Activated CD4-positive, alpha-beta T cell treated with anti-CD3 and anti-CD28 coated beads for 36 hours (primary cell): ENCODE measurements around the gene DYNC1I2. TPM values are rescaled to one million over a fixed set of nuclear protein-coding genes. Genes with fewer than 3 reads are reported as not detected.

Experiments
- ATAC-seq: fragments of 200-7000 bp; cut with Tn5 transposase; one replicate; pipeline ENCODE4 v1.10.0; 2021; ENCODE audit warnings: mild to moderate bottlenecking, moderate library complexity
- CTCF ChIA-PET: fragments of 350-600 bp; sonication (Branson Sonifier 250); formaldehyde crosslinking; loops from one replicate; lab custom pipeline; 2021; ENCODE audit warnings: antibody characterized with exemption; lab: Charles Lee
- POLR2A ChIA-PET: fragments of 350-600 bp; sonication (Branson Sonifier 250); formaldehyde crosslinking; loops from one replicate; lab custom pipeline; 2021; ENCODE audit warnings: antibody characterized with exemption, inconsistent platforms; lab: Charles Lee
- DNase-seq: peaks from one replicate; pipeline ENCODE4 v3.0.0-alpha.2; 2020
- H3K27ac Mint-ChIP-seq: one replicate; pipeline ENCODE4 v1.8.0; 2021; ENCODE audit warnings: mixed read lengths
- H3K27me3 Mint-ChIP-seq: one replicate; pipeline ENCODE4 v1.8.0; 2021; ENCODE audit warnings: mixed read lengths
- H3K36me3 Mint-ChIP-seq: one replicate; pipeline ENCODE4 v1.8.0; 2021; ENCODE audit warnings: low read depth, mixed read lengths
- H3K4me1 Mint-ChIP-seq: one replicate; pipeline ENCODE4 v1.8.0; 2021; ENCODE audit warnings: mixed read lengths
- H3K4me3 Mint-ChIP-seq: one replicate; pipeline ENCODE4 v1.8.0; 2021; ENCODE audit warnings: mild to moderate bottlenecking, moderate library complexity, mixed read lengths
- H3K9me3 Mint-ChIP-seq: one replicate; pipeline ENCODE4 v1.8.0; 2021; ENCODE audit warnings: low read depth, mixed read lengths
- intact Hi-C, 2 experiments: fragments of 100-400 bp; cut with DNase I in 1 of 2; cut with micrococcal nuclease in 1 of 2; formaldehyde crosslinking; loops; one replicate each; pipeline versions ENCODE4 v1.14.2 to v1.15.1; 2022 to 2024; cut with DNase I, micrococcal nuclease
- total RNA-seq, 2 experiments: library from RNA; stranded (reverse); gene quantifications; one replicate each; pipeline ENCODE4 v1.2.3, GENCODE V29; 2021

Gene DYNC1I2
- total RNA-seq, 2 experiments from 2014 or later = 46.2 to 51.1 TPM

DNA sequence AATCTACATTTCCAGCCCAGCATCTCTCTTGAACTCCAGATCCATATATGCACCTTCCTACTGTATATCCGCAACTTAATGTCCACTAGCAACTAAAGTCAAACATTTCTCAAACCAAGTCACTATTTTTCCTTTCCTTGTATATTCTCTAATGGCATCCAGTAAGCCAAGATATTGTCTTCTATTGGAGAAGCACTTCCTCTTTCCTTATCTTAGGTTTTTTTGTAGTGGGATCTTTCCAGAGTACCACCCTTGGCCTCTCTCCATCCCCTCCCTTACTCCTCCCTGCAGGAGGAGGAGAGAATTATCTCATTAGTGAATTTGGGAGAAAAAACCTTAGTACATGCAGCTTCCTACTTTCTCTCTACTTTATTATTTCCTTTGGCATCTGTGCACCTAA is 8.7 kb upstream of the DYNC1I2 start:
- Mint-ChIP-seq H3K27me3 (peaks cover 3% of the 10 kb centered on the region), H3K9me3 (no peaks in the 10 kb centered on the region)

DNA sequence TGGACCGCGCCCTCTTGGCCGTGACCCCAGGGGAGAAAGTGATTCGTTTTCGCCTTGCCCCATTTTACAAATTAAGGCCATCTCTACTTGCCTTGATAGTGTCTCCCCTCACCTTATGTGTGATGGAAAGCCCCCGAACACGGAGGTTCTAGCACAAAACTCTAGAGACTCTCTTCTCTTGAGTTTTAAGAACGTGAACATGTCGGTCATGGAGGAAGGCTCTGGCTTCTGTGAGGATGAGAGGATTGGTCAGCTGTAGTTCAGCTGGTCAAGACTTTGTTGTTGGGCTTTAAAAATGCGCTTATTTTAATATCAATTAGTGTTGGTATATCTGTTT is 828 bp downstream of the DYNC1I2 start:
- intact Hi-C loops = loop anchor here in 1 of 2 experiments (5.0 kb wide), 4 partner anchors 116 to 869 kb away; partner anchors contain the start of genes DLX2 and PDK1
- H3K9me3 Mint-ChIP-seq = no peaks in the 10 kb centered on the region
- peak overlapping the region; percentile 83 for H3K4me3 Mint-ChIP-seq
- POLR2A ChIA-PET = no interaction called here
- peak overlapping the region; percentile 90 for H3K27ac Mint-ChIP-seq
- H3K36me3 Mint-ChIP-seq = peaks cover 14% of the 10 kb centered on the region
- DNase-seq (no peak), ATAC-seq (no peak)
- no peaks in the 10 kb centered on the region for H3K27me3 Mint-ChIP-seq
- peaks cover 15% of the 10 kb centered on the region for H3K4me1 Mint-ChIP-seq
- CTCF ChIA-PET = interaction anchor here (0.9 to 4.7 kb wide), 6 partner anchors 12 to 415 kb away, joined by 3 to 27 read pairs (median 6); no protein-coding TSS in a partner anchor

More for the DNA sequence above, 8.7 kb upstream of the DYNC1I2 start:
- DNase-seq (no peak), ATAC-seq (no peak)
- Mint-ChIP-seq H3K27ac (no peak overlapping the region), H3K4me3 (no peak overlapping the region), H3K36me3 (no peaks in the 10 kb centered on the region), H3K4me1 (no peaks in the 10 kb centered on the region)
- intact Hi-C loops = no loop called here
- POLR2A ChIA-PET = no interaction called here
- CTCF ChIA-PET = no interaction called here

DNA sequence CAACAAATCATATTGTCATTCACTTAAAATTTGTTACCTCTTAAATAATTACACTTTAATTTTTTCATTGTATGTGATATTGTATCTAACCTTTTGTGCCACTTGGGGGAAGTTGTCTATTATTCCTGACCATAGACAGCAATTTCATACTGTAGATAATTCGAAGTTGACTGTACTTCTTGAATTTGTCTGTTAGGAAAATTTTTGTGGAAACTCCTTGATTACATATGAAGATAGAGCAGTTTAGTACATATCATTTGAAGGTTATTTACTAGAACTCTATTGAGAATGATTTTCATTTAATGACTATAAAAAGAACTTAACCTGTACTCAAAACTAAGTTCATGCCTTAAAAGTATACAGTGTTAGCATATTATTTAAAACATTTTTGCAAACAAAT is 5.1 kb downstream of the DYNC1I2 start:
- CTCF ChIA-PET = interaction anchor here (0.7 to 2.2 kb wide), 7 partner anchors 9 to 769 kb away, joined by 3 to 12 read pairs (median 6); no protein-coding TSS in a partner anchor
- Mint-ChIP-seq H3K27me3 (no peaks in the 10 kb centered on the region), H3K4me1 (peaks cover 12% of the 10 kb centered on the region), H3K27ac (no peak overlapping the region), H3K4me3 (no peak overlapping the region), H3K9me3 (no peaks in the 10 kb centered on the region), H3K36me3 (peaks cover 34% of the 10 kb centered on the region)
- intact Hi-C loops = no loop called here
- POLR2A ChIA-PET = no interaction called here
- no peak for ATAC-seq
- DNase-seq = no peak

DNA sequence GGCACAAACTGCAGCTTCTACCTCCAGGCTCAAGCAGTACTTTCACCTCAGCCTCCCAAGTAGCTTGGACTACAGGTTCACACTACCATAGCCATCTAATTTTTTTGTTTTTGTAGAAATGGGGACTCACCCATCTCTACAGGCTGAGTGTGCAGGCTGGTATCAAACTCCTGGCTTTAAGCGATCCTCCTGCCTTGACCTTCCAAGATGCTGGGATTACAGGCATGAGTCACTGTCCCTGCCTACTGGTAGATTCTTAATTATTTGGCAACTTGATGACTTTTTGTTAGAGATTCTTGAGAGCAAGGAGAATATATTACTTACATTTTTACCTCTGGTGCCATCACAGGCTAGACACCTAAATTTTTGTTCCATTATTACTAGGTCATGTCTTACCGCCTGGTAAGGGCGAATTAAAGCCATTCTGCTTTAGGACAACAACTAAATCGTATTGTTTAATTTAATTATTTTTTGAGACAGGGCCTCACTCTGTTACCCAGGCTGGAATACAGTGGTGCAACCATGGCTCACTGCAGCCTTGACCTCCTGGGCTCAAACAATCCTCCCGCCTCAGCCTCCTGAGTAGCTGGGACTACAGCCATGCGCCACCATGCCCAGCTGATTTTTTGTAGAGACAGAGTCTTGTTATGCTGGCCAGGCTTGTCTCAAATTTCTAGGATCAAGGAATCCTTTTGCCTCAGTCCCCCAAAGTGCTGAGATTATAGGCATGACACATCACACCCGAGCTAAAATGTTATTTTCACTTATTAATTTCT is 15.7 kb downstream of the DYNC1I2 start:
- ChIA-PET CTCF (interaction anchor here (0.6 to 8.7 kb wide), 18 partner anchors 10 to 740 kb away, joined by 3 to 108 read pairs (median 4); partner anchors contain the start of genes DLX2 and DYNC1I2), POLR2A (no interaction called here)
- ATAC-seq (no peak), DNase-seq (no peak)
- intact Hi-C loops = loop anchor here (1.0 to 5.0 kb wide), 4 partner anchors 131 to 779 kb away; no protein-coding TSS in a partner anchor
- Mint-ChIP-seq H3K27ac (no peak overlapping the region), H3K36me3 (peaks cover 14% of the 10 kb centered on the region), H3K9me3 (no peaks in the 10 kb centered on the region), H3K27me3 (no peaks in the 10 kb centered on the region), H3K4me3 (no peak overlapping the region), H3K4me1 (peaks cover 8% of the 10 kb centered on the region)

DNA sequence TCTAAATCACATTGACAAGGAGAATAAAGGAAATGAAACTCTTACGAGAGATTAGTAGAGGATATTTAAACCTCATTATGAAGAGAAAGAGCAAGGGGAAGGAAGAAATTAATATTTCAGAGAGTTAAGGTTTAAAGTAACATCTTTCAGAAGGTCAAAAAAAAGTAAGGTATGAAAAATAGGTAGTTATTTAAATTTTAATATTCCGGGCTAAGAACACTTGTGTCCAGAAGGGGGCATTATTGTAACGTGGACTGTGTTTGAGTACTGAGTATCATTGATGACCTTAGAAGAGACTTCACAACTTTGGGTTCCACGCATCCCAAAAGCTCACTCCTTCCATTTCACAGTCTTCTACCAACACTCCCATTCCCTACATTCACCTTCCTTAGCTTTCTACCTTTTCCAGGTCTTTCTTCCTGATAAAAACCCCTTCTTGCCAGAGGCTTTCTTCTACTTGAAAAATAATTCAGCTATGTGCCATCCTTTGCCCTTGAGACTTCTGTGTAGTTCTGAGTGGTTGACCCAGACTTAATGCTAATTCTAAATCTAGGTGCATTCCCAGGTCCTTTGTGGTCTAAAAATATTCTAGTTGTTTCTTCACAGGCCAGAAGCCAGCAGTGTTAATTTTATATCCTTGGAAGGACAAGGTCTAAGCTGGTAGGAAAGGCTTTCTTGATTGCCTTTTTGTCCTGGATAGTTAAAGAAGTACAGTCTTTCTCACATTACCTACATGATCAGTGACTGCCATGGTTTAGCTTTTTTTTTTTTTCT is 16.5 kb downstream of the DYNC1I2 start:
- ATAC-seq (no peak), DNase-seq (no peak)
- intact Hi-C loops = loop anchor here (1.0 to 5.0 kb wide), 4 partner anchors 131 to 779 kb away; no protein-coding TSS in a partner anchor
- Mint-ChIP-seq H3K4me1 (peaks cover 8% of the 10 kb centered on the region), H3K9me3 (no peaks in the 10 kb centered on the region), H3K27me3 (no peaks in the 10 kb centered on the region), H3K4me3 (no peak overlapping the region), H3K27ac (no peak overlapping the region), H3K36me3 (peaks cover 13% of the 10 kb centered on the region)
- ChIA-PET CTCF (interaction anchor here (0.6 to 8.7 kb wide), 30 partner anchors 11 to 783 kb away, joined by 3 to 108 read pairs (median 4); partner anchors contain the start of genes DLX2 and DYNC1I2), POLR2A (interaction anchor here (0.6 to 0.7 kb wide), 2 partner anchors 193 to 383 kb away, joined by 4 to 5 read pairs; no protein-coding TSS in a partner anchor)

DNA sequence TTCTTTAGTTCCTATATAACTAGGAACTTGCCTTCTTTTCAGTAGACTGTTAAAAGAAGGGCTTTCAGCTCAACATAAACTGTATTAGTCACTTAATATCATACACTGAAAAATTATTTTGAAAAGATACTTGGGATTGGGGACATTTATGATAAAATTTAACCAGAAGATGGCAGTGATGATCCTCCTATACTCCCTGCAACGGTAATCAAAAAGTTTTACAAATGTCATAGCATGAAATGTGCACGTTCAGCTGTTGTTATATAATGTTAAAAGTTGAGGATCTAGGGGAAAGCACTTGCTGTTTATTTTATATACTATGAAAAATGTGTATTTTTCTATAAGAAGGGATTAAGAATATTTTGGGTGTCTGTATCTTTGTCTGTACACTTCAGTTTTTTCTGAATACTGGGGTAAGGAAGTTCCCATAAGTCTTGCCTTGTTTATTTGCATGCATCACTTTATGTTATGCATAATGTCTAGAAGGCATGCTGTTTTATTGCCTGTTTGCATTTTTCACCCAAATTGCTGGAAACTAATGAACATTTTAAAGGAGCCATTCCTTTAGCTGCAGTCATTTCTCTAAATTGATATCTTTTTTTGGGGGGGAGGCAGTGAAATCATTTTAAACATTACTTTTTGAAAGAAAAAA is 19.0 kb downstream of the DYNC1I2 start:
- H3K27me3 Mint-ChIP-seq = no peaks in the 10 kb centered on the region
- POLR2A ChIA-PET = interaction anchor here (0.6 kb wide), 2 partner anchors 398 to 423 kb away, joined by 3 to 7 read pairs; no protein-coding TSS in a partner anchor
- CTCF ChIA-PET = interaction anchor here (0.9 to 8.7 kb wide), 12 partner anchors 9 to 421 kb away, joined by 3 to 108 read pairs (median 4); partner anchors contain the start of genes DLX2 and DYNC1I2
- no peak overlapping the region for H3K27ac Mint-ChIP-seq
- ATAC-seq (no peak), DNase-seq (no peak)
- intact Hi-C loops = loop anchor here (1.0 to 5.0 kb wide), 4 partner anchors 396 to 759 kb away; partner anchors contain the start of gene DLX2 (in 1 of the 2)
- H3K4me3 Mint-ChIP-seq = no peak overlapping the region
- peaks cover 8% of the 10 kb centered on the region for H3K4me1 Mint-ChIP-seq
- H3K36me3 Mint-ChIP-seq = peaks cover 14% of the 10 kb centered on the region
- no peaks in the 10 kb centered on the region for H3K9me3 Mint-ChIP-seq

DNA sequence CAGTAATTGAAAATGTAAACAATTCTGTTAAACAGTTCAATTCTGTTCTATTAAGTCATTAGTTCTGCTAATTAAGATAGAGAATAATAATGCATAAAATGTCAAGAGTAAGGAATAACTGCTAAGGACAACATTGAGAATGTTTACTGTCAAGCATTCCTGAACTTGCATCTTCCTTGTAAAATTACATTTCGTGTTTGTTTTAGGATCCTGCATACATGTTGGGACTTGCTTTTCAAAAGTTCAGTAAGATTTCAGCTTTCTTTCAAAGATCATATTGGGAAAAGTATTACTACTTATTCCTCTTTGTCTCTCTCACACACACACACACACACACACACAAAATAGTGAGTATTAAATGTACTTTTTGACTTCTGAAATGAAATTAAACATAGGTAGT is 20.5 kb downstream of the DYNC1I2 start:
- Mint-ChIP-seq H3K27ac (no peak overlapping the region), H3K9me3 (no peaks in the 10 kb centered on the region), H3K27me3 (no peaks in the 10 kb centered on the region), H3K36me3 (peaks cover 14% of the 10 kb centered on the region), H3K4me1 (peaks cover 15% of the 10 kb centered on the region), H3K4me3 (no peak overlapping the region)
- intact Hi-C loops = loop anchor here in 1 of 2 experiments (2.0 to 5.0 kb wide), 2 partner anchors 395 to 419 kb away; partner anchors contain the start of gene DLX2
- DNase-seq (no peak), ATAC-seq (no peak)
- POLR2A ChIA-PET = interaction anchor here (0.6 kb wide), 1 partner anchor 8 kb away, joined by 3 read pairs; no protein-coding TSS in a partner anchor
- CTCF ChIA-PET = interaction anchor here (0.8 to 8.7 kb wide), 8 partner anchors 9 to 422 kb away, joined by 3 to 108 read pairs (median 4); partner anchors contain the start of genes DLX2 and DYNC1I2

DNA sequence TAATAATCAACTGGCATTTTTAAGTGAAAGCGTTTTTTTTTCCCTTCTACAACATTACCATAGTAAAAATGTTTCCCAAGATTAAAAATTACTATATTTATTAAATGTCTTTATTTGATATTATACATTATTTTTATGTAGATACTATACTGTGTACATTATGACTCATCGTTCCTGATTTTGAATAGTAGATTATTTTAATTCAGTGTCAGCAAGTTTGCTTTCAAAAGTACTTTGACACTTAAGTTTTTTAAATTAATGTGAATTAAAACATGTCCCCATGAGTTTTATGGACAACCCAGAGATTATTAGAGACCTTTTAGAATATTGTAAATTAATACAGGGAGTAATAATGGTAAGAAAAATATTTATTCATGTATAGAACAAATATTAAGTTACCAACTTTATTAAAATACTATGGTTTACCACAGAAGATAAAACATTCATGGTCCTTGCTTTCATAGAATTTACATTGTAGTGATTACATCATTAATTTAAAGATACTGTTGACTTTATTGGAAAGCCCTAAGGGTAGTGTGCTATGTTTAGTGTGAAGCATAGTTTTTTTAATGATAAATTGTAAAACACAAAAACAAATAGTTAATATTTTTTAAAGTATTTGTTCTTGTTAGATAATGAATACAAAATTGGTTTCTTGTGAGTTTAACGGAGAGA is 21.9 kb downstream of the DYNC1I2 start:
- no peaks in the 10 kb centered on the region for H3K27me3 Mint-ChIP-seq
- no peak for ATAC-seq
- intact Hi-C loops = loop anchor here in 1 of 2 experiments (5.0 kb wide), 1 partner anchor 393 kb away; the partner anchor contains the start of gene DLX2
- H3K4me1 Mint-ChIP-seq = peaks cover 11% of the 10 kb centered on the region
- H3K27ac Mint-ChIP-seq = no peak overlapping the region
- H3K4me3 Mint-ChIP-seq = no peak overlapping the region
- peaks cover 11% of the 10 kb centered on the region for H3K36me3 Mint-ChIP-seq
- ChIA-PET CTCF (no interaction called here), POLR2A (no interaction called here)
- no peaks in the 10 kb centered on the region for H3K9me3 Mint-ChIP-seq
- no peak for DNase-seq

DNA sequence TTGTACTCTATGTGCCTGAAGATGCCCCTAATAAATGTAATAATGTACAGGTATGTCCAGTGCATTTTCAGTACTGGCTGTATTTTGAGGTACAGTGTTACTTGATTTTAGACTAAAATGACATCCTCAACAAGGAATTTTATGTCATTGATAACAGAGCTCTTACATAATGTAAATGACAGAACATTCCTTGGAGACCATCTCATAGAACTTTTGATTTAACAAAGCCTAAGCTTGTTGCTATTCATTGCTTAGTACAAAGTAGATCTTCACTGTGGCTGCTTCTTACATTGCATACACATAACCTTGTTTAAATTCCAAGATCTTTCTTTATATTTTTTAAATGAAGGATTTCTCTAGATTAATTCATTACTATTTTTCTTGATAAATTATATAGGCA is 24.1 kb downstream of the DYNC1I2 start:
- no peak for DNase-seq
- H3K4me3 Mint-ChIP-seq = no peak overlapping the region
- no peak overlapping the region for H3K27ac Mint-ChIP-seq
- H3K4me1 Mint-ChIP-seq = peaks cover 8% of the 10 kb centered on the region
- CTCF ChIA-PET = interaction anchor here (1.1 kb wide), 1 partner anchor 399 kb away, joined by 3 read pairs; no protein-coding TSS in a partner anchor
- ATAC-seq = no peak
- POLR2A ChIA-PET = no interaction called here
- no peaks in the 10 kb centered on the region for H3K27me3 Mint-ChIP-seq
- H3K9me3 Mint-ChIP-seq = no peaks in the 10 kb centered on the region
- intact Hi-C loops = no loop called here
- H3K36me3 Mint-ChIP-seq = peaks cover 14% of the 10 kb centered on the region

DNA sequence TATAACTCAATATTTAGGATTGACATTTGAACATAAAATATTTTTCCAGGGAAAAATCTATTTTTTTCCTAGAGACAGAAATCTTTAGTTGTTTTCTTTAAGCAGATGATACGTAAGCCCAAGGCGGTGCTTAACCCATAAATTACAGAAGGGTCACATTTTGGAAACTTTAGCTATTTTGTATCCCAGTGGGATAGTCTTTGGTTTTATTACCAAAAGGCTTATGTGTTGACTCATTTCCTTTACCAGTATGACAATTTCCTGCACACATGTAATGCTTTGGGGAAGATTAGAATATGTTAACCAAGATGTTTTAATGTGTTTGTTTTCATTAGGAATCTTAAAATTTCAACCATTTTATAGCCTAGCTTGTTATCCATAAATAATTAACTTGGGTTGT is 24.8 kb downstream of the DYNC1I2 start:
- H3K27ac Mint-ChIP-seq = no peak overlapping the region
- intact Hi-C loops = no loop called here
- DNase-seq = no peak
- H3K27me3 Mint-ChIP-seq = no peaks in the 10 kb centered on the region
- POLR2A ChIA-PET = no interaction called here
- H3K4me1 Mint-ChIP-seq = peaks cover 7% of the 10 kb centered on the region
- H3K36me3 Mint-ChIP-seq = peaks cover 14% of the 10 kb centered on the region
- ATAC-seq = no peak
- H3K4me3 Mint-ChIP-seq = no peak overlapping the region
- H3K9me3 Mint-ChIP-seq = no peaks in the 10 kb centered on the region
- CTCF ChIA-PET = interaction anchor here (1.1 kb wide), 1 partner anchor 398 kb away, joined by 3 read pairs; no protein-coding TSS in a partner anchor
